Measurements from ENCODE around the gene GLB1L2. TPM values are rescaled to one million over a fixed set of nuclear protein-coding genes. Genes with fewer than 3 reads are reported as not detected.

The GLB1L2 gene
- total and polyA plus RNA-seq, 8 donors: 4.1 to 11.9 (median 5.1) TPM

DNA sequence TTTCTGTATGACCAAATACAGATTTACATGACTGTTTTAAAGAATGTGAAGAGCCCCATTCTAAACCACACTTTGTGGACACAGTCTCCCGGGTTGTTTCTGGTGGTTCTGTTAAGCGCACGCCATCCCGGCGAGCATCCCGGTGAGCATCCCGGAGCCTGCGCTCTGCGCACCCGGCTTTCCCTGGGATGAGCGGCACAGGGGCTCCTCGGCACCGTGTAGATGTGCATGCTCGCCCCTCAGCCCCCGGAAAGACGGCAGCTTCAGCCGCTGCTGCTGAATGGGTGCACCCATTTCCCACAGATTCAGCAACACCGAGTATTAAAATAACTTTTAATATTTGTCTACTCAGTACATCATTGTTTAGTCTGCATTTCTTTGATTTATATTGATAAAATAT is 36.0 kb downstream of the GLB1L2 start:
- intact Hi-C loops (cut with DNase I): no loop called here
- peak in 2 of 4 donors; percentile 4 to 66 for DNase-seq
- no peaks in the 10 kb centered on the region for H3K36me3 ChIP-seq

DNA sequence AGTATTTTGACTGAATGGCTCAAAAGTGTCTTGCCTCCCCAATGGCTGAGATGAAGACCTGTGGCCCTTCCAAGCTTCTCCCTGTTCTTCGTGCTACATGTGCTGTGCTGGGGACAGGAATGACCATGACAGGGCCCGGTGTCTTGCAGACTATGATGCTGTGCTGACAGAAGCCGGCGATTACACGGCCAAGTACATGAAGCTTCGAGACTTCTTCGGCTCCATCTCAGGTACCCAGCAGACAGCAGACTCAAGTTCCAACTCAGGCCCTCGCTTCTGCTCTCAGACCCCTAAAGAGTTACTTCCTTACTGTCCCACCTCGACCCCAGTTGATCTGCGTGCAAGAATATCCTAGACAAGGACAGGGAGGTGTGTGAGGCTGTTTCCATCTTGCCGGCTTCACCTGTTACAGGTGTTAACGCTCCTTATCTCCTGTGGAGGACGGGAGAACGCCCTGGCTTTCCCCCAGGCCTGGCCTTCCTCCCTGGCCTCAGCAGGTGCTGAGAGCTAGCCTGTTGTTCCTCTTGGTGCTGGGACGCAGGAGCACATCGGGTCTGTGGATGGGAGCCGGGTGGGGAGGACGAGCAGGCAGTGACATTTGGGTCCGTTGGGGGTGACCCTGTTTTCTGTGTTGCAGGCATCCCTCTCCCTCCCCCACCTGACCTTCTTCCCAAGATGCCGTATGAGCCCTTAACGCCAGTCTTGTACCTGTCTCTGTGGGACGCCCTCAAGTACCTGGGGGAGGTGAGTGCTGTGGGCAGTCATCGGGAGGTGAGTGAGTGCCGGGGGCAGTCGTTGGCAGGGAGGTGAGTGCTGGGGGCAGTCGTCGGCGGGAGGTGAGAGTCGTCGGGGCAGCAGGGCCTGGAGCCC is 38.1 kb downstream of the GLB1L2 start:
- DNase-seq: peak in 2 of 4 donors; percentile 27 to 49
- no peak overlapping the region for H3K27ac ChIP-seq
- peaks cover 0 to 2% of the 10 kb centered on the region in 2 donors for H3K27me3 ChIP-seq
- no peaks in the 10 kb centered on the region for H3K4me1 ChIP-seq
- intact Hi-C loops (cut with DNase I): no loop called here
- no peak overlapping the region for H3K4me3 ChIP-seq
- ATAC-seq: no peak
- no peaks in the 10 kb centered on the region for H3K9me3 ChIP-seq
- TF ChIP-seq, protein P1, sequence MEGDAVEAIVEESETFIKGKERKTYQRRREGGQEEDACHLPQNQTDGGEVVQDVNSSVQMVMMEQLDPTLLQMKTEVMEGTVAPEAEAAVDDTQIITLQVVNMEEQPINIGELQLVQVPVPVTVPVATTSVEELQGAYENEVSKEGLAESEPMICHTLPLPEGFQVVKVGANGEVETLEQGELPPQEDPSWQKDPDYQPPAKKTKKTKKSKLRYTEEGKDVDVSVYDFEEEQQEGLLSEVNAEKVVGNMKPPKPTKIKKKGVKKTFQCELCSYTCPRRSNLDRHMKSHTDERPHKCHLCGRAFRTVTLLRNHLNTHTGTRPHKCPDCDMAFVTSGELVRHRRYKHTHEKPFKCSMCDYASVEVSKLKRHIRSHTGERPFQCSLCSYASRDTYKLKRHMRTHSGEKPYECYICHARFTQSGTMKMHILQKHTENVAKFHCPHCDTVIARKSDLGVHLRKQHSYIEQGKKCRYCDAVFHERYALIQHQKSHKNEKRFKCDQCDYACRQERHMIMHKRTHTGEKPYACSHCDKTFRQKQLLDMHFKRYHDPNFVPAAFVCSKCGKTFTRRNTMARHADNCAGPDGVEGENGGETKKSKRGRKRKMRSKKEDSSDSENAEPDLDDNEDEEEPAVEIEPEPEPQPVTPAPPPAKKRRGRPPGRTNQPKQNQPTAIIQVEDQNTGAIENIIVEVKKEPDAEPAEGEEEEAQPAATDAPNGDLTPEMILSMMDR (IDR thresholded peaks at IDR 0.05): no peak
- H3K36me3 ChIP-seq: no peaks in the 10 kb centered on the region

More for the DNA sequence above, 36.0 kb downstream of the GLB1L2 start:
- Histone ChIP-seq H3K4me3 (no peak overlapping the region), H3K27me3 (peaks cover 0 to 4% of the 10 kb centered on the region in 2 donors), H3K4me1 (no peaks in the 10 kb centered on the region), H3K9me3 (no peaks in the 10 kb centered on the region), H3K27ac (no peak overlapping the region)
- TF ChIP-seq, protein P1 (IDR thresholded peaks at IDR 0.05): no peak
- no peak for ATAC-seq

DNA sequence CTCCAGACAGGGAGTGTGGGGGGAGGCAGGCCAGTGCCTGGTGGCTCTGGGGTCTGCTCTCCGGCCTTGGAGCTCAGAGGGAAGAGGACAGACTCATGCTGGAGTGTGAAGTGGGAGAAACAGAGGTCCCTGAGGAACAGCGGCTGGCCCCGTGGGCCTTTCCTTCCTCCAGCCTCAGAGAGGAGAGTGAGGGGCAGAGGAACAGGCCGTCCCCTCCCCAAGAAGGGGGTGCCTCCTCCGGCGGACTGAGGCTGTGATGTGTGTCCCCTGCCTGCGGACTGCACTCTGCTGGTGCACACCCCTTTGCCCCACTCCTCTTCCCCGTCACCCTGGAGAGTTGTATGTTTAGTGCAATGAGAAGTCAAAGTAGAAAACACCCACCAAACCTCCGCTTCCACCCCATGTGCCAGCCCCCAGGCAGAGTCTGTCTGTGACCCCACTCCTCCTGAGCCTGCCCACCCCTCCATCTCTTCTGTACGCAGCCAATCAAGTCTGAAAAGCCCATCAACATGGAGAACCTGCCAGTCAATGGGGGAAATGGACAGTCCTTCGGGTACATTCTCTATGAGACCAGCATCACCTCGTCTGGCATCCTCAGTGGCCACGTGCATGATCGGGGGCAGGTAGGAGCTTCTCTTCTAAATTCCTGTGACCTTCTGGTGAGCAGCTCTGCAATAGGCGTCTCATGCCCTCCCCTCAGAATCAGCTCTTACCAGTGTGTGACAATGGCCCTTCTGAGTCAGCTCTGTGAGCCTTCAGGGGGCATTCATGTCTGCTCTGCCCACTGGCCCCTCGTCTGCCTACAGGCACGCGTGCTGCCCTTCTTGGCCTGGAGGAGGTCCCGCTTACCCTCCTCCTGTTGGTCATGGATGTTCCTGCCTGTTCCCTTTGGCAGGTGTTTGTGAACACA is 39.0 kb downstream of the GLB1L2 start:
- Histone ChIP-seq H3K36me3 (no peaks in the 10 kb centered on the region), H3K4me1 (no peaks in the 10 kb centered on the region), H3K9me3 (no peaks in the 10 kb centered on the region), H3K4me3 (no peak overlapping the region), H3K27ac (no peak overlapping the region), H3K27me3 (no peaks in the 10 kb centered on the region)
- intact Hi-C loops (cut with DNase I): no loop called here
- ATAC-seq (no peak), DNase-seq (peak in 2 of 4 donors; percentile 21 to 77)
- TF ChIP-seq, protein P1 (IDR thresholded peaks at IDR 0.05): no peak

DNA sequence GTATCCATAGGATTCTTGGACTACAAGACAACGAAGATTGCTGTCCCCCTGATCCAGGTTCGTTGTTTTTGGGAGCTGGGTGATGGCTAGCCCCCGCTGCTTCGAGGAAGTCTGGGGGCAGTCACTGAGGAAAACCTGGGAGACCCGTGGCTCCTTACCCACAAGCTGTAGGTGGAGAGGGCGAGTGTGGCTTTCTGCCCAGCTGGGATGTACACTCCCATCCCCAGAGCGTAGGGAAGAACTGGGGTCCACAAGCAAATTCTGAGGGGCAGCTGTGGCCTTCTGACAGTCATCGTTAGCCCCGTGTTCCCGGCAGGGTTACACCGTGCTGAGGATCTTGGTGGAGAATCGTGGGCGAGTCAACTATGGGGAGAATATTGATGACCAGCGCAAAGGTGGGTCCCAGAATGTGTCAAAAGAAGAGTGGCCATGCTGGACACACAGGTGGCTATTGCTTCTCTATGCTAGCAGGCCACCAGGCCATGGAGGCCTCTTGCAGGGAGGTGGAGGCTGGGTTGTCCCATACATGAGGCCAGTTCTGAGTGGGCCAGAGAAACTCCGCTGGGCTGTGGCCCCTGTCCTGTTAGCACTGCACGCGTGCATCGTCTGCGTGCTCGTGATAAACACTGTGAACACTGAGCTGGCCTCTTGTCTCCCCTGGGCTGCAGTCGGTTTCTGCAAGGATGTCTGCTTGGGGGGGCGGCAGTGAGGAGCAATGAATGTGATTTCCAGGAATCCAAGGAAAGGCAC is 39.8 kb downstream of the GLB1L2 start:
- TF ChIP-seq, protein P1 (IDR thresholded peaks at IDR 0.05): no peak
- Histone ChIP-seq H3K9me3 (no peaks in the 10 kb centered on the region), H3K4me1 (no peaks in the 10 kb centered on the region), H3K27me3 (no peaks in the 10 kb centered on the region), H3K4me3 (no peak overlapping the region), H3K27ac (no peak overlapping the region), H3K36me3 (no peaks in the 10 kb centered on the region)
- intact Hi-C loops (cut with DNase I): no loop called here
- DNase-seq (peak in 1 of 4 donors; percentile 12), ATAC-seq (no peak)
